ENCODE data around the gene FAT1. TPM values are rescaled to one million over a fixed set of nuclear protein-coding genes. Genes with fewer than 3 reads are reported as not detected.

Gene FAT1
- total and polyA plus RNA-seq, 2 donors (not counting 1 experiment from before 2014, with no cell fraction given), result 0.07 to 0.15 TPM

DNA sequence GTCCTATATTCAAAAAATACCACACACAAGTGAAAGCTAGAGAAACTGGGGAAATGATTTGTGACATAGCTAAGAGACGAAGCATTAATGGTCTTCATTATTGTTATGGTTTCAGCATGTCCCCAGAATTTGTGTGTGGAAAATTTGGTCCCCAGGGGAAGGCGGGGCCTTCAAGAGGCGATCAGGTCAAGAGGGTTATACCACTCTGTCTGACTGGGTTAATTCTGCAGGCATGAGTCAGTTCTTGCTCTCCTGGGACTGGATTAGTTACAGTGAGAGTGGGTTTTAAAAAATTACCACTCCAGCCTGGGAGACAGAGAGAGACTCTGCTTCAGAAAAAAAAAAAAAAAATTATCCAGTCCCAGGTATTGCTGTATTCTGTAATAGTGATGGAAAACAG, 166.2 kb downstream of the FAT1 start:
- H3K9ac ChIP-seq (ENCODE audit: low read length), result no peak overlapping the region
- 89% methylated on average over 3 of the region's 3 CpGs for WGBS (ENCODE audit: insufficient coverage)
- CTCF ChIA-PET, result no interaction called here
- Mint-ChIP-seq H3K27ac (no peak overlapping the region), H3K9me3 (ENCODE audit: insufficient read depth) (no peaks in the 10 kb centered on the region), H3K4me3 (no peak overlapping the region), H3K4me1 (no peaks in the 10 kb centered on the region), H3K27me3 (peaks cover 13% of the 10 kb centered on the region)
- intact Hi-C loops (cut with micrococcal nuclease), result no loop called here
- H3K4me3 ChIP-seq (ENCODE audit: control extremely low read depth in 1 of 5, extremely low read depth in 1 of 5, insufficient read depth in 1 of 5, low read depth in 2 of 5, low read length in 4 of 5), result no peak overlapping the region
- H3K79me2 ChIP-seq (ENCODE audit: control insufficient read depth, insufficient read depth, low read length), result no peaks in the 10 kb centered on the region
- TF ChIP-seq EZH2 (IDR thresholded peaks at IDR 0.05; ENCODE audit: borderline replicate concordance, insufficient read depth, low read depth, low read length, poor library complexity, severe bottlenecking), result no peak
- TF ChIP-seq, protein P1, sequence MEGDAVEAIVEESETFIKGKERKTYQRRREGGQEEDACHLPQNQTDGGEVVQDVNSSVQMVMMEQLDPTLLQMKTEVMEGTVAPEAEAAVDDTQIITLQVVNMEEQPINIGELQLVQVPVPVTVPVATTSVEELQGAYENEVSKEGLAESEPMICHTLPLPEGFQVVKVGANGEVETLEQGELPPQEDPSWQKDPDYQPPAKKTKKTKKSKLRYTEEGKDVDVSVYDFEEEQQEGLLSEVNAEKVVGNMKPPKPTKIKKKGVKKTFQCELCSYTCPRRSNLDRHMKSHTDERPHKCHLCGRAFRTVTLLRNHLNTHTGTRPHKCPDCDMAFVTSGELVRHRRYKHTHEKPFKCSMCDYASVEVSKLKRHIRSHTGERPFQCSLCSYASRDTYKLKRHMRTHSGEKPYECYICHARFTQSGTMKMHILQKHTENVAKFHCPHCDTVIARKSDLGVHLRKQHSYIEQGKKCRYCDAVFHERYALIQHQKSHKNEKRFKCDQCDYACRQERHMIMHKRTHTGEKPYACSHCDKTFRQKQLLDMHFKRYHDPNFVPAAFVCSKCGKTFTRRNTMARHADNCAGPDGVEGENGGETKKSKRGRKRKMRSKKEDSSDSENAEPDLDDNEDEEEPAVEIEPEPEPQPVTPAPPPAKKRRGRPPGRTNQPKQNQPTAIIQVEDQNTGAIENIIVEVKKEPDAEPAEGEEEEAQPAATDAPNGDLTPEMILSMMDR (IDR thresholded peaks at IDR 0.05), result no peak
- no peaks in the 10 kb centered on the region for H3K4me1 ChIP-seq (ENCODE audit: control insufficient read depth in 2 of 2, insufficient read depth in 2 of 2, low read length in 2 of 2)
- no peak overlapping the region for H2AFZ ChIP-seq (ENCODE audit: insufficient read depth, low read depth, low read length, poor library complexity, severe bottlenecking)
- no peak for DNase-seq
- POLR2A ChIA-PET, result no interaction called here
- H3K27me3 ChIP-seq (replicated peaks in 1 of 4; ENCODE audit: control extremely low read depth in 1 of 4, control insufficient read depth in 3 of 4, insufficient read depth in 4 of 4, low read length in 3 of 4), result peaks cover 0 to 8% (median 2%) of the 10 kb centered on the region in 4 experiments
- ATAC-seq (ENCODE audit: low read depth), result no peak
- no peaks in the 10 kb centered on the region for H4K20me1 ChIP-seq (ENCODE audit: control insufficient read depth, insufficient read depth, low read length, poor library complexity, severe bottlenecking)
- no peak overlapping the region for H3K27ac ChIP-seq (ENCODE audit: low read length in 2 of 2)
- peaks cover 0 to 11% (median 1%) of the 10 kb centered on the region in 3 donors for H3K9me3 ChIP-seq (ENCODE audit: control extremely low read depth in 1 of 3, control insufficient read depth in 2 of 3, insufficient read depth in 1 of 3, low read length in 2 of 3)
- H3K36me3 ChIP-seq (replicated peaks in 1 of 2; ENCODE audit: control extremely low read depth in 1 of 2, control insufficient read depth in 1 of 2, extremely low read depth in 1 of 2, insufficient read depth in 2 of 2, low read length in 1 of 2), result no peaks in the 10 kb centered on the region
- no peak overlapping the region for H3K4me2 ChIP-seq (replicated peaks; ENCODE audit: low read depth, low read length, poor library complexity, severe bottlenecking)

- TF ChIP-seq, protein P1 (IDR thresholded peaks at IDR 0.05), result no peak
- TF ChIP-seq EZH2 (IDR thresholded peaks at IDR 0.05; ENCODE audit: borderline replicate concordance, insufficient read depth, low read depth, low read length, poor library complexity, severe bottlenecking), result no peak
Observed at GRCh38 chr4:186557061-186557460, 166.6 kb downstream of the FAT1 start.

More at GRCh38 chr4:186557061-186557460, 166.6 kb downstream of the FAT1 start:
- Mint-ChIP-seq H3K27me3 (peaks cover 14% of the 10 kb centered on the region), H3K9me3 (ENCODE audit: insufficient read depth) (no peaks in the 10 kb centered on the region), H3K27ac (no peak overlapping the region), H3K4me3 (no peak overlapping the region), H3K4me1 (no peaks in the 10 kb centered on the region)
- Histone ChIP-seq H3K4me1 (ENCODE audit: control insufficient read depth in 2 of 2, insufficient read depth in 2 of 2, low read length in 2 of 2) (no peaks in the 10 kb centered on the region), H3K27me3 (replicated peaks in 1 of 4; ENCODE audit: control extremely low read depth in 1 of 4, control insufficient read depth in 3 of 4, insufficient read depth in 4 of 4, low read length in 3 of 4) (peaks cover 0 to 8% (median 2%) of the 10 kb centered on the region in 4 experiments), H2AFZ (ENCODE audit: insufficient read depth, low read depth, low read length, poor library complexity, severe bottlenecking) (no peak overlapping the region), H3K36me3 (replicated peaks in 1 of 2; ENCODE audit: control extremely low read depth in 1 of 2, control insufficient read depth in 1 of 2, extremely low read depth in 1 of 2, insufficient read depth in 2 of 2, low read length in 1 of 2) (no peaks in the 10 kb centered on the region), H3K79me2 (ENCODE audit: control insufficient read depth, insufficient read depth, low read length) (no peaks in the 10 kb centered on the region), H3K9me3 (ENCODE audit: control extremely low read depth in 1 of 3, control insufficient read depth in 2 of 3, insufficient read depth in 1 of 3, low read length in 2 of 3) (peaks cover 0 to 11% (median 1%) of the 10 kb centered on the region in 3 donors), H3K4me3 (ENCODE audit: control extremely low read depth in 1 of 5, extremely low read depth in 1 of 5, insufficient read depth in 1 of 5, low read depth in 2 of 5, low read length in 4 of 5) (no peak overlapping the region), H3K27ac (ENCODE audit: low read length in 2 of 2) (no peak overlapping the region), H3K4me2 (replicated peaks; ENCODE audit: low read depth, low read length, poor library complexity, severe bottlenecking) (no peak overlapping the region), H3K9ac (ENCODE audit: low read length) (no peak overlapping the region), H4K20me1 (ENCODE audit: control insufficient read depth, insufficient read depth, low read length, poor library complexity, severe bottlenecking) (no peaks in the 10 kb centered on the region)
- 72% methylated on average over 4 of the region's 7 CpGs for WGBS (ENCODE audit: insufficient coverage)
- ChIA-PET CTCF (no interaction called here), POLR2A (no interaction called here)
- no peak for DNase-seq
- no peak for ATAC-seq (ENCODE audit: low read depth)
- intact Hi-C loops (cut with micrococcal nuclease), result no loop called here
